Esophagus squamous epithelium (tissue), 4 donors: ENCODE data around the gene CD244. TPM values are rescaled to one million over a fixed set of nuclear protein-coding genes. Genes with fewer than 3 reads are reported as not detected.

Experiments used
- total RNA-seq, 4 donors: library from RNA; depleted of rRNA; stranded (reverse); fragments of >200 nt; gene quantifications; one replicate each; pipeline ENCODE4 v1.1.0, GENCODE V29; 2016

The CD244 gene
- total RNA-seq, 4 donors from 2014 or later: 0.18 to 1.7 (median 0.56) TPM

Other genes with a start within 250 kb of the CD244 start
- gene SLAMF1, start 215.8 kb downstream of the CD244 start, total RNA-seq: 1 to 10 TPM in 3 of 4 donors, not detected in 1; 1.1 to 2.2 (median 1.7) TPM
- 10 to 100 TPM in 1 of 4 donors, 1 to 10 TPM in 3; 1.1 to 13.7 (median 5.3) TPM for gene CD48, start 151.1 kb downstream of the CD244 start, total RNA-seq
- gene SLAMF7, start 123.6 kb downstream of the CD244 start, total RNA-seq: 1 to 10 TPM; 1.8 to 3.2 (median 2.3) TPM
- 1 to 10 TPM in 1 of 4 donors, under 1 TPM in 3; 0.26 to 3.2 (median 0.60) TPM for gene LY9, start 66.7 kb downstream of the CD244 start, total RNA-seq
- gene ITLN1, start 22.3 kb upstream of the CD244 start, total RNA-seq: not detected
- gene ITLN2, start 91.9 kb upstream of the CD244 start, total RNA-seq: not detected
- 100 to 1,000 TPM in 1 of 4 donors, 10 to 100 TPM in 3; 84.9 to 108 (median 94.2) TPM for gene F11R, start 158.3 kb upstream of the CD244 start, total RNA-seq
- 10 to 100 TPM; 69.3 to 99.0 (median 91.4) TPM for gene TSTD1, start 176.1 kb upstream of the CD244 start, total RNA-seq
- 10 to 100 TPM; 35.9 to 55.7 (median 49.4) TPM for gene USF1, start 183.1 kb upstream of the CD244 start, total RNA-seq
- 10 to 100 TPM in 2 of 4 donors, 1 to 10 TPM in 2; 2.9 to 13.5 (median 7.4) TPM for gene ARHGAP30, start 207.0 kb upstream of the CD244 start, total RNA-seq
- 100 to 1,000 TPM in 2 of 4 donors, 10 to 100 TPM in 2; 52.7 to 161 (median 96.2) TPM for gene NECTIN4, start 226.7 kb upstream of the CD244 start, total RNA-seq
- 1 to 10 TPM in 3 of 4 donors, under 1 TPM in 1; 0.31 to 2.7 (median 1.7) TPM for gene KLHDC9, start 235.5 kb upstream of the CD244 start, total RNA-seq